Kidney (tissue), 14 donors: Measurements from ENCODE around the gene ADAMTSL3. TPM values are rescaled to one million over a fixed set of nuclear protein-coding genes. Genes with fewer than 3 reads are reported as not detected.

Source experiments
- DNase-seq, 5 donors: peaks; one replicate each; pipeline ENCODE4 v3.0.0-alpha.2; 2013 to 2020
- FAIRE-seq: peaks from 2 replicates; lab custom pipeline; 2012; peaks lifted over from hg19 to GRCh38; lab: Jason Lieb, UNC
- H3K27ac ChIP-seq, 2 donors: one replicate each; pipeline ENCODE4 v1.7.0; 2013; ENCODE audit warnings: low read depth in 2 of 2, low read length in 2 of 2, inconsistent platforms in 1 of 2
- H3K27me3 ChIP-seq: one replicate; pipeline ENCODE4 v1.7.1; 2013; ENCODE audit warnings: low read length, inconsistent platforms; ENCODE audit not compliant: control insufficient read depth, insufficient read depth
- H3K36me3 ChIP-seq, 3 donors: one replicate each; pipeline versions ENCODE4 v1.7.0 to v1.7.1; 2013; ENCODE audit warnings: low read length in 3 of 3, control low read depth in 1 of 3, inconsistent platforms in 1 of 3; ENCODE audit not compliant: insufficient read depth in 3 of 3, control insufficient read depth in 2 of 3
- H3K4me1 ChIP-seq, 3 donors: one replicate each; pipeline versions ENCODE4 v1.7.0 to v1.7.1; 2013; ENCODE audit warnings: low read length in 3 of 3, inconsistent platforms in 1 of 3, low read depth in 1 of 3; ENCODE audit not compliant: control insufficient read depth in 2 of 3, insufficient read depth in 2 of 3
- H3K4me3 ChIP-seq, 3 donors: one replicate each; pipeline versions ENCODE4 v1.7.0 to v1.8.1; 2013; ENCODE audit warnings: low read length in 3 of 3, control low read depth in 1 of 3, inconsistent platforms in 1 of 3
- H3K9ac ChIP-seq, 3 donors: one replicate each; pipeline versions ENCODE4 v1.7.0 to v1.7.1; 2013; ENCODE audit warnings: low read length in 3 of 3, control low read depth in 1 of 3, inconsistent platforms in 1 of 3
- H3K9me3 ChIP-seq, 3 donors: one replicate each; pipeline versions ENCODE4 v1.7.0 to v1.7.1; 2013; ENCODE audit warnings: low read length in 3 of 3, control low read depth in 1 of 3, inconsistent platforms in 1 of 3; ENCODE audit not compliant: control insufficient read depth in 2 of 3, insufficient read depth in 1 of 3
- CTCF ChIP-seq: IDR thresholded peaks from 3 replicates; pipeline ENCODE4 v1.5.1; 2012; ENCODE audit warnings: mild to moderate bottlenecking, moderate library complexity, borderline replicate concordance; ENCODE audit not compliant: insufficient read depth; ENCODE audit errors: extremely low read depth
- intact Hi-C: fragments of 100-400 bp; cut with DNase I; formaldehyde crosslinking; loops from one replicate; pipeline ENCODE4 v1.11.1; 2022
- polyA plus RNA-seq: library from polyadenylated mRNA; stranded (reverse); fragments of 350-450 nt; fragmentation: Illumina TruSeq; extraction: RNeasy Lipid Tissue Mini Kit (QIAGEN cat#74804); gene quantifications from one replicate; pipeline ENCODE4 v1.2.3, GENCODE V29; 2014; ENCODE audit warnings: low read depth, low replicate concordance; ENCODE audit not compliant: insufficient read depth
- total RNA-seq: library from RNA; stranded (reverse); fragmentation: NEBNext Ultra II Directional; extraction: Animal tissue kit (Norgen Biotek cat#: 25700); gene quantifications from one replicate; pipeline ENCODE4 v1.2.1, GENCODE V29; 2021
- donor health status: control.
- donor health status: control.
- donor health status: control.
- donor health status: control.
- donor health status: control.
- donor health status: DM: yes; HTN: yes; CAD: no.
- donor health status: Normal renal cell carcinoma (clear cell type).

ADAMTSL3 gene
- total and polyA plus RNA-seq, 2 donors from 2014 or later = 1.6 to 23.4 TPM

GRCh38 chr15:83721981-83722380 is 68.1 kb downstream of the ADAMTSL3 start:
- H3K27ac ChIP-seq = no peak overlapping the region
- intact Hi-C loops = no loop called here
- no peak for DNase-seq
- H3K9ac ChIP-seq = no peak overlapping the region
- peaks cover 0 to 10% (median 2%) of the 10 kb centered on the region in 3 donors for H3K9me3 ChIP-seq
- no peak for FAIRE-seq
- no peaks in the 10 kb centered on the region for H3K4me1 ChIP-seq
- no peaks in the 10 kb centered on the region for H3K36me3 ChIP-seq
- no peak for TF ChIP-seq CTCF
- no peak overlapping the region for H3K4me3 ChIP-seq
- H3K27me3 ChIP-seq = no peaks in the 10 kb centered on the region

DNA sequence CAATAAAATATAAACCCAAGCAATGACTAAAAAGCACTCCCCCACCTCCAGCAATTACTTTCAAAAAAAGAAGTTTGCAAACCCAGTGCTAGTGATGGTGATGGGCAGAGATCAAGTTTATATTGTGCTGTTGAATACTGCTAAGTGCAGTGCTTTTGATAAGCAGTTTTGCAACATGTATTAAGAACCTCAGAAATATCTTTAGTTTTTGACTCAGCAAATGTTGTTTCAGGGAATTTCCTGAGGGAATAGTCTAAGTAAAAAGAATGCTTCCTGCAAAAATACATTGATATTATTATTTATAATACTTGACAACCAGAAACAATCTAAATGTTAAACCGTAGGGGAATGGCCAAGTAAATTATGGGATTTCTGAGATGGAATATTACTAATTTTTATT is 69.3 kb downstream of the ADAMTSL3 start:
- no peak for TF ChIP-seq CTCF
- FAIRE-seq (no peak), DNase-seq (peak in 1 of 5 donors; percentile 16)
- H3K9ac ChIP-seq = no peak overlapping the region
- no peaks in the 10 kb centered on the region for H3K36me3 ChIP-seq
- intact Hi-C loops = no loop called here
- H3K4me1 ChIP-seq = no peaks in the 10 kb centered on the region
- peaks cover 0 to 10% (median 2%) of the 10 kb centered on the region in 3 donors for H3K9me3 ChIP-seq
- no peak overlapping the region for H3K27ac ChIP-seq
- H3K4me3 ChIP-seq = no peak overlapping the region
- no peaks in the 10 kb centered on the region for H3K27me3 ChIP-seq

DNA sequence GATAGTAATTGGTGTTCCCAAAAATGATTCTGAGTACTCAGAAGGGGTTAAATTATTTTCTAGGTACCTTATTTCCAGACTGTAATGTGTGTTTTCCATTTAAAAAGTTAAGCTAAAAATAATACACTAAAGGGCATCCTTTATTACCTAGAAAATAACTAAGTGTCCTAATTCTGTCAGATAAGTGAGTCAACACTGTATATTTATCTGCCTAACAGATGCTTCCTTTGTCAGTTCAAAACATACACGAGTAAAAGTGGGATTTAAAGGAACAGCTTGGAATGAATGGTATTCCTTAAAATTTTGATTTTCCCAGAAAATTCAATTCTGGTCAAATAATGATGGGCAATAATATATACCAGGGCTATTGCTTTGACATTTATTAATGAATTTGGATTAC is 78.3 kb downstream of the ADAMTSL3 start:
- no peak overlapping the region for H3K9ac ChIP-seq
- no peak for DNase-seq
- intact Hi-C loops = no loop called here
- H3K4me1 ChIP-seq = no peaks in the 10 kb centered on the region
- no peaks in the 10 kb centered on the region for H3K36me3 ChIP-seq
- no peaks in the 10 kb centered on the region for H3K27me3 ChIP-seq
- no peaks in the 10 kb centered on the region for H3K9me3 ChIP-seq
- FAIRE-seq = no peak
- TF ChIP-seq CTCF = no peak
- H3K4me3 ChIP-seq = no peak overlapping the region
- no peak overlapping the region for H3K27ac ChIP-seq

GRCh38 chr15:83732770-83733169 is 78.8 kb downstream of the ADAMTSL3 start:
- peak in 1 of 5 donors; percentile 9 for DNase-seq
- no peak for FAIRE-seq
- Histone ChIP-seq H3K27ac (no peak overlapping the region), H3K9ac (no peak overlapping the region), H3K27me3 (no peaks in the 10 kb centered on the region), H3K4me1 (no peaks in the 10 kb centered on the region), H3K36me3 (no peaks in the 10 kb centered on the region), H3K9me3 (no peaks in the 10 kb centered on the region), H3K4me3 (no peak overlapping the region)
- intact Hi-C loops = no loop called here
- TF ChIP-seq CTCF = no peak
